Neural cell (in vitro differentiated cells): ENCODE measurements around the gene NEK6. TPM values are rescaled to one million over a fixed set of nuclear protein-coding genes. Genes with fewer than 3 reads are reported as not detected.

ENCODE experiments used
- H2AFZ ChIP-seq: fragments of 200-600, 300-800 bp; sonication (generic), shearing (Covaris generic); 2 replicates; pipeline ENCODE4 v1.6.0; 2014; ENCODE audit warnings: low read depth, mild to moderate bottlenecking, antibody characterized with exemption, low read length, moderate library complexity
- H3F3A ChIP-seq: fragments of 200-600 bp; shearing (Covaris generic); 2 replicates; pipeline ENCODE4 v1.6.1; 2016; ENCODE audit warnings: mild to moderate bottlenecking, moderate library complexity, mixed read lengths, antibody characterized with exemption, low read length; ENCODE audit not compliant: insufficient read depth, poor library complexity, severe bottlenecking
- H3K27ac ChIP-seq: fragments of 200-600, 300-800 bp; sonication (generic), shearing (Covaris generic); 2 replicates; pipeline ENCODE4 v1.5.1; 2014; ENCODE audit warnings: mild to moderate bottlenecking, low read length, moderate library complexity
- H3K27me3 ChIP-seq: fragments of 300-800, 200-600 bp; sonication (generic), shearing (Covaris generic); 2 replicates; pipeline ENCODE4 v1.6.0; 2014; ENCODE audit warnings: mild to moderate bottlenecking, low read depth, low read length, moderate library complexity; ENCODE audit not compliant: insufficient read depth
- H3K36me3 ChIP-seq: fragments of 300-800, 200-600 bp; sonication (generic), shearing (Covaris generic); 2 replicates; pipeline ENCODE4 v1.5.1; 2014; ENCODE audit warnings: mild to moderate bottlenecking, antibody characterized with exemption, low read length, moderate library complexity; ENCODE audit not compliant: insufficient read depth
- H3K4me2 ChIP-seq: fragments of 300-800, 200-600 bp; sonication (generic), shearing (Covaris generic); 2 replicates; pipeline ENCODE4 v1.6.0; 2014; ENCODE audit warnings: mild to moderate bottlenecking, low read length
- H3K4me3 ChIP-seq: fragments of 300-800, 200-600 bp; sonication (generic), shearing (Covaris generic); 2 replicates; pipeline ENCODE4 v1.5.1; 2014; ENCODE audit warnings: mild to moderate bottlenecking, low read length, moderate library complexity
- H3K79me2 ChIP-seq: fragments of 200-600 bp; shearing (Covaris generic); replicated peaks from 2 replicates; pipeline ENCODE4 v1.6.0; 2014; ENCODE audit warnings: mild to moderate bottlenecking, low read length, moderate library complexity; ENCODE audit not compliant: insufficient read depth
- H3K9ac ChIP-seq: fragments of 300-800, 200-600 bp; sonication (generic), shearing (Covaris generic); 2 replicates; pipeline ENCODE4 v1.6.1; 2016; ENCODE audit warnings: mild to moderate bottlenecking, low read length, mixed read lengths
- H3K9me2 ChIP-seq: fragments of 200-600 bp; shearing (Covaris generic); 2 replicates; pipeline ENCODE4 v1.6.1; 2016; ENCODE audit warnings: mild to moderate bottlenecking, low read length, mixed read lengths; ENCODE audit not compliant: insufficient read depth
- H3K9me3 ChIP-seq: fragments of 200-600, 300-800 bp; sonication (generic), shearing (Covaris generic); 2 replicates; pipeline ENCODE4 v1.6.1; 2016; ENCODE audit warnings: mild to moderate bottlenecking, mixed run types, low read length, moderate library complexity, mixed read lengths
- H4K20me1 ChIP-seq: fragments of 200-600 bp; shearing (Covaris generic); 2 replicates; pipeline ENCODE4 v1.6.1; 2016; ENCODE audit warnings: mild to moderate bottlenecking, mixed run types; ENCODE audit not compliant: insufficient read depth
- EP300 ChIP-seq: fragments of 450-650 bp; conservative IDR thresholded peaks from 2 replicates; pipeline ENCODE4 v1.6.1; 2014; ENCODE audit warnings: antibody characterized with exemption, mild to moderate bottlenecking, moderate library complexity; ENCODE audit not compliant: poor library complexity, severe bottlenecking
- EZH2 ChIP-seq: fragments of 200-600, 300-800 bp; shearing (Covaris generic), sonication (generic); IDR thresholded peaks from 2 replicates; pipeline ENCODE4 v1.6.1; 2014; ENCODE audit warnings: antibody characterized with exemption, low read length, borderline replicate concordance, mild to moderate bottlenecking; ENCODE audit not compliant: insufficient read depth, poor library complexity, severe bottlenecking
- MXI1 ChIP-seq: fragments of 450-650 bp; conservative IDR thresholded peaks from 2 replicates; pipeline ENCODE4 v1.6.1; 2014; ENCODE audit warnings: antibody characterized with exemption, mild to moderate bottlenecking; ENCODE audit not compliant: poor library complexity, severe bottlenecking
- POLR2AphosphoS5 ChIP-seq: IDR thresholded peaks from 2 replicates; pipeline ENCODE4 v1.6.1; 2012
- RAD21 ChIP-seq: fragments of 450-650 bp; conservative IDR thresholded peaks from 2 replicates; pipeline ENCODE4 v1.6.1; 2014; ENCODE audit warnings: antibody characterized with exemption, mild to moderate bottlenecking, moderate library complexity
- SMC3 ChIP-seq: fragments of 450-650 bp; conservative IDR thresholded peaks from 2 replicates; pipeline ENCODE4 v1.6.1; 2014; ENCODE audit warnings: antibody characterized with exemption, mild to moderate bottlenecking, moderate library complexity; ENCODE audit not compliant: poor library complexity
- TAF1 ChIP-seq: IDR thresholded peaks from 2 replicates; pipeline ENCODE4 v1.6.1; 2012; ENCODE audit warnings: low read depth
- polyA plus RNA-seq: library from polyadenylated mRNA; depleted of rRNA; stranded (reverse); fragments of >200 nt; gene quantifications from 2 replicates; pipeline ENCODE4 v1.2.3, GENCODE V29; 2014
- TF ChIP-seq, protein P1 (sequence below): fragments of 450-650 bp; IDR thresholded peaks from 2 replicates; pipeline ENCODE4 v1.5.1; 2014; ENCODE audit warnings: antibody characterized with exemption, mild to moderate bottlenecking, moderate library complexity; ENCODE audit not compliant: poor library complexity, severe bottlenecking
- TF ChIP-seq, protein P2 (sequence below): IDR thresholded peaks from 2 replicates; pipeline ENCODE4 v1.6.1; 2012; ENCODE audit warnings: borderline replicate concordance

Gene NEK6
- polyA plus RNA-seq, 1 donor from 2014 or later, result 4.6 TPM

DNA sequence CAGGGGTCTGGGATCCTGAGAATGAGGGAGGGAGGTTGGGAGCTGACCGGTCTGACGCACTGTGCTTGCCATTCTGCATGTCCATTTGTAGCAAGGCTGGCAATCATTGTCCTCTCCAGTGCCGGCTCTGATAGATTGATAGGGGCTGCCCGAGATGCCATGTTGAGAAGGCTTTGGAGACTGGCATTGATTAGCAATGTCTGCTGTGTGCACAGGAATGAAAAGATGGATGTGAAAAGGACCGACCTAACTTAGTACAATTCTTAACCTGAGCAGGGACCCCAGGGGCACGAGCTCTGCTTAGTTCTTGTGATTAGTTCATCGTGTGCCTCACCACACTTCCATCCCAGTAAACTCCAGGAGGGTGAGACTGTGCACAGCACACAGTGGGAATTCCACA is 17.0 kb downstream of the NEK6 start:
- Histone ChIP-seq H3K27ac (no peak overlapping the region), H4K20me1 (no peaks in the 10 kb centered on the region), H3K9me2 (no peaks in the 10 kb centered on the region), H3K9me3 (no peaks in the 10 kb centered on the region), H3K4me2 (no peak overlapping the region), H3K36me3 (no peaks in the 10 kb centered on the region), H3K9ac (no peak overlapping the region), H3F3A (no peaks in the 10 kb centered on the region), H3K27me3 (no peaks in the 10 kb centered on the region), H3K79me2 (peaks cover 13% of the 10 kb centered on the region), H2AFZ (no peak overlapping the region), H3K4me3 (no peak overlapping the region)
- no peak for TF ChIP-seq MXI1
- TF ChIP-seq EZH2, result no peak
- no peak for TF ChIP-seq SMC3
- no peak for TF ChIP-seq EP300
- TF ChIP-seq, protein P1, sequence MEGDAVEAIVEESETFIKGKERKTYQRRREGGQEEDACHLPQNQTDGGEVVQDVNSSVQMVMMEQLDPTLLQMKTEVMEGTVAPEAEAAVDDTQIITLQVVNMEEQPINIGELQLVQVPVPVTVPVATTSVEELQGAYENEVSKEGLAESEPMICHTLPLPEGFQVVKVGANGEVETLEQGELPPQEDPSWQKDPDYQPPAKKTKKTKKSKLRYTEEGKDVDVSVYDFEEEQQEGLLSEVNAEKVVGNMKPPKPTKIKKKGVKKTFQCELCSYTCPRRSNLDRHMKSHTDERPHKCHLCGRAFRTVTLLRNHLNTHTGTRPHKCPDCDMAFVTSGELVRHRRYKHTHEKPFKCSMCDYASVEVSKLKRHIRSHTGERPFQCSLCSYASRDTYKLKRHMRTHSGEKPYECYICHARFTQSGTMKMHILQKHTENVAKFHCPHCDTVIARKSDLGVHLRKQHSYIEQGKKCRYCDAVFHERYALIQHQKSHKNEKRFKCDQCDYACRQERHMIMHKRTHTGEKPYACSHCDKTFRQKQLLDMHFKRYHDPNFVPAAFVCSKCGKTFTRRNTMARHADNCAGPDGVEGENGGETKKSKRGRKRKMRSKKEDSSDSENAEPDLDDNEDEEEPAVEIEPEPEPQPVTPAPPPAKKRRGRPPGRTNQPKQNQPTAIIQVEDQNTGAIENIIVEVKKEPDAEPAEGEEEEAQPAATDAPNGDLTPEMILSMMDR, result no peak
- no peak for TF ChIP-seq RAD21
- TF ChIP-seq, protein P2, sequence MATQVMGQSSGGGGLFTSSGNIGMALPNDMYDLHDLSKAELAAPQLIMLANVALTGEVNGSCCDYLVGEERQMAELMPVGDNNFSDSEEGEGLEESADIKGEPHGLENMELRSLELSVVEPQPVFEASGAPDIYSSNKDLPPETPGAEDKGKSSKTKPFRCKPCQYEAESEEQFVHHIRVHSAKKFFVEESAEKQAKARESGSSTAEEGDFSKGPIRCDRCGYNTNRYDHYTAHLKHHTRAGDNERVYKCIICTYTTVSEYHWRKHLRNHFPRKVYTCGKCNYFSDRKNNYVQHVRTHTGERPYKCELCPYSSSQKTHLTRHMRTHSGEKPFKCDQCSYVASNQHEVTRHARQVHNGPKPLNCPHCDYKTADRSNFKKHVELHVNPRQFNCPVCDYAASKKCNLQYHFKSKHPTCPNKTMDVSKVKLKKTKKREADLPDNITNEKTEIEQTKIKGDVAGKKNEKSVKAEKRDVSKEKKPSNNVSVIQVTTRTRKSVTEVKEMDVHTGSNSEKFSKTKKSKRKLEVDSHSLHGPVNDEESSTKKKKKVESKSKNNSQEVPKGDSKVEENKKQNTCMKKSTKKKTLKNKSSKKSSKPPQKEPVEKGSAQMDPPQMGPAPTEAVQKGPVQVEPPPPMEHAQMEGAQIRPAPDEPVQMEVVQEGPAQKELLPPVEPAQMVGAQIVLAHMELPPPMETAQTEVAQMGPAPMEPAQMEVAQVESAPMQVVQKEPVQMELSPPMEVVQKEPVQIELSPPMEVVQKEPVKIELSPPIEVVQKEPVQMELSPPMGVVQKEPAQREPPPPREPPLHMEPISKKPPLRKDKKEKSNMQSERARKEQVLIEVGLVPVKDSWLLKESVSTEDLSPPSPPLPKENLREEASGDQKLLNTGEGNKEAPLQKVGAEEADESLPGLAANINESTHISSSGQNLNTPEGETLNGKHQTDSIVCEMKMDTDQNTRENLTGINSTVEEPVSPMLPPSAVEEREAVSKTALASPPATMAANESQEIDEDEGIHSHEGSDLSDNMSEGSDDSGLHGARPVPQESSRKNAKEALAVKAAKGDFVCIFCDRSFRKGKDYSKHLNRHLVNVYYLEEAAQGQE, result no peak
- no peak for TF ChIP-seq TAF1
- TF ChIP-seq POLR2AphosphoS5, result no peak

GRCh38 chr9:124277420-124277819 is 19.7 kb downstream of the NEK6 start:
- TF ChIP-seq EZH2 (no peak), SMC3 (no peak), TAF1 (no peak), RAD21 (no peak)
- H3K4me2 ChIP-seq, result no peak overlapping the region
- no peaks in the 10 kb centered on the region for H3K9me2 ChIP-seq
- H4K20me1 ChIP-seq, result no peaks in the 10 kb centered on the region
- no peak overlapping the region for H3K9ac ChIP-seq
- H3K27ac ChIP-seq, result no peak overlapping the region
- no peaks in the 10 kb centered on the region for H3K27me3 ChIP-seq
- no peaks in the 10 kb centered on the region for H3F3A ChIP-seq
- H3K36me3 ChIP-seq, result no peaks in the 10 kb centered on the region
- H3K9me3 ChIP-seq, result no peaks in the 10 kb centered on the region
- H2AFZ ChIP-seq, result no peak overlapping the region
- H3K79me2 ChIP-seq, result peaks cover 12% of the 10 kb centered on the region
- H3K4me3 ChIP-seq, result no peak overlapping the region

DNA sequence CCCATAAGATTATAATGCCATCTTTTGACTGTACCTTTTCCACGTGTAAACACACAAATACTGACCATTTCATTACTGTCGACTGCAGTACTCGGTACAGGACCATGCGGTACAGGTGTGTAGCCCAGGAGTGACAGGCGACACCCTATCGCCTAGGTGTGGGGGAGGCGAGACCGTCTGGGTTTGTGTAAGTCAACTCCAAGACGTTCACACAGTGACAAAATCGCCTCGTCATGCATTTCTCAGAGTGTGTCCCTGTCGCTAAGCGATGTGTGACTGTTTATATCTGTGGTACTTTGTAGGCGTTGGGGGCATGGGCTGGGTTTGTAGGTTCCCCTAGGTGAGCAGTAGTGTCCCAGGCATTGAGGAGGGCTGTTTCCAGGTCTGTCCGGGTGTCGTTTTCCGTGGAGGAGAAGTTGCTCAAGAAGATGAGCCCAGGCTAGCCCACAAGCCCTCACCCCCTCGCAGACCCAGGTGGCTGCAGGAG is 20.3 kb downstream of the NEK6 start:
- H3K4me2 ChIP-seq, result no peak overlapping the region
- no peak overlapping the region for H3K27ac ChIP-seq
- H3K9me3 ChIP-seq, result no peaks in the 10 kb centered on the region
- H3F3A ChIP-seq, result no peaks in the 10 kb centered on the region
- TF ChIP-seq MXI1 (no peak), TAF1 (no peak), EZH2 (no peak), EP300 (no peak), SMC3 (no peak), POLR2AphosphoS5 (no peak), RAD21 (no peak)
- TF ChIP-seq, protein P1, result no peak
- TF ChIP-seq, protein P2, result no peak
- no peaks in the 10 kb centered on the region for H3K36me3 ChIP-seq
- peaks cover 7% of the 10 kb centered on the region for H3K79me2 ChIP-seq
- H3K27me3 ChIP-seq, result no peaks in the 10 kb centered on the region
- H3K9ac ChIP-seq, result no peak overlapping the region
- H2AFZ ChIP-seq, result no peak overlapping the region
- H3K4me3 ChIP-seq, result no peak overlapping the region
- no peaks in the 10 kb centered on the region for H3K9me2 ChIP-seq
- H4K20me1 ChIP-seq, result no peaks in the 10 kb centered on the region
